DOHH2 (cell line): Measurements from ENCODE around the gene SSBP2.

Experiments
- CTCF ChIP-seq: fragments of 200-600 bp; sonication (generic); IDR thresholded peaks from one replicate; pipeline ENCODE4 v1.5.1; 2014; ENCODE audit warnings: antibody characterized with exemption, mild to moderate bottlenecking, low read depth, low read length; ENCODE audit not compliant: poor library complexity, severe bottlenecking
- EZH2phosphoT487 ChIP-seq: fragments of 200-600 bp; sonication (generic); IDR thresholded peaks from 2 replicates; pipeline ENCODE4 v1.6.1; 2017; ENCODE audit warnings: borderline replicate concordance, mild to moderate bottlenecking, antibody characterized with exemption, low read length, moderate library complexity, mixed read lengths

GRCh38 chr5:81505672-81506071 lies 245.2 kb downstream of the SSBP2 start:
- TF ChIP-seq CTCF (no peak), EZH2phosphoT487 (no peak)
